Mesothelial cell of epicardium (in vitro differentiated cells): ENCODE results near the gene FAM120A. TPM values are rescaled to one million over a fixed set of nuclear protein-coding genes. Genes with fewer than 3 reads are reported as not detected.

Source experiments
- DNase-seq, 2 experiments: peaks; one replicate each; pipeline ENCODE4 v3.0.0; 2021; ENCODE audit warnings: low spot score in 2 of 2; ENCODE audit not compliant: unreplicated experiment in 2 of 2
- H3K27ac Mint-ChIP-seq: 2 replicates; pipeline ENCODE4 v1.8.0; 2021; ENCODE audit warnings: mixed read lengths
- H3K27me3 Mint-ChIP-seq: 2 replicates; pipeline ENCODE4 v1.8.0; 2021; ENCODE audit warnings: low read depth, mixed read lengths
- H3K36me3 Mint-ChIP-seq: 2 replicates; pipeline ENCODE4 v1.8.0; 2021; ENCODE audit warnings: mixed read lengths
- H3K4me1 Mint-ChIP-seq: 2 replicates; pipeline ENCODE4 v1.8.0; 2021; ENCODE audit warnings: mixed read lengths
- H3K4me3 Mint-ChIP-seq: 2 replicates; pipeline ENCODE4 v1.8.0; 2021; ENCODE audit warnings: mild to moderate bottlenecking, moderate library complexity, mixed read lengths
- H3K9me3 Mint-ChIP-seq: 2 replicates; pipeline ENCODE4 v1.8.0; 2021; ENCODE audit warnings: mixed read lengths
- total RNA-seq: library from RNA; stranded (reverse); gene quantifications from 3 replicates; pipeline ENCODE4 v1.2.1, GENCODE V29; 2021
- TF ChIP-seq, protein P1 (sequence below): fragments of 200-600 bp; sonication (generic); IDR thresholded peaks from one replicate; pipeline ENCODE4 v1.5.0; 2021; ENCODE audit warnings: antibody characterized with exemption; ENCODE audit not compliant: unreplicated experiment

FAM120A gene
- total RNA-seq, 1 donor from 2014 or later: 59.4 TPM

DNA sequence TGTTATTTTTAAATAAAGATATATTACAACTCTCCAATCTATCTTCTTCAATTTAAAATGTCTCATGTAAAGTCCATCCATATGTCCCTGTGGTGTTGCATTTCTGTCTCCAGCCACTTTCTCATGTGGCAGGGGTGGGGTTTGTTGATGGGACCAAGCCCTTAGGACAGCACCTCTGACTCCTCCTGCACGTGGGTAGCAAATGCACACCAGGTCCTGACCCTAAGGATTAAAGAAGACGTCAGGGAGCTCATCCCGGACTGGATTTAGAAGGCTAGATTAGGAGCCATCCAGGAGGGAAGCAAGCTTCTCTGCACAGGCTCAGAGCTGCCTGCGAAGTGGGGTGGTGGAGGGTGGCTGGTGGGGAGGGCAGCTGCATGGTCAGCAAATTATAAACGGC is 40.8 kb downstream of the FAM120A start:
- Mint-ChIP-seq H3K4me3 (no peak overlapping the region), H3K27me3 (no peaks in the 10 kb centered on the region), H3K36me3 (peaks cover 40% of the 10 kb centered on the region), H3K9me3 (no peaks in the 10 kb centered on the region), H3K27ac (no peak overlapping the region), H3K4me1 (no peaks in the 10 kb centered on the region)
- DNase-seq: no peak
- TF ChIP-seq, protein P1, sequence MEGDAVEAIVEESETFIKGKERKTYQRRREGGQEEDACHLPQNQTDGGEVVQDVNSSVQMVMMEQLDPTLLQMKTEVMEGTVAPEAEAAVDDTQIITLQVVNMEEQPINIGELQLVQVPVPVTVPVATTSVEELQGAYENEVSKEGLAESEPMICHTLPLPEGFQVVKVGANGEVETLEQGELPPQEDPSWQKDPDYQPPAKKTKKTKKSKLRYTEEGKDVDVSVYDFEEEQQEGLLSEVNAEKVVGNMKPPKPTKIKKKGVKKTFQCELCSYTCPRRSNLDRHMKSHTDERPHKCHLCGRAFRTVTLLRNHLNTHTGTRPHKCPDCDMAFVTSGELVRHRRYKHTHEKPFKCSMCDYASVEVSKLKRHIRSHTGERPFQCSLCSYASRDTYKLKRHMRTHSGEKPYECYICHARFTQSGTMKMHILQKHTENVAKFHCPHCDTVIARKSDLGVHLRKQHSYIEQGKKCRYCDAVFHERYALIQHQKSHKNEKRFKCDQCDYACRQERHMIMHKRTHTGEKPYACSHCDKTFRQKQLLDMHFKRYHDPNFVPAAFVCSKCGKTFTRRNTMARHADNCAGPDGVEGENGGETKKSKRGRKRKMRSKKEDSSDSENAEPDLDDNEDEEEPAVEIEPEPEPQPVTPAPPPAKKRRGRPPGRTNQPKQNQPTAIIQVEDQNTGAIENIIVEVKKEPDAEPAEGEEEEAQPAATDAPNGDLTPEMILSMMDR: no peak

DNA sequence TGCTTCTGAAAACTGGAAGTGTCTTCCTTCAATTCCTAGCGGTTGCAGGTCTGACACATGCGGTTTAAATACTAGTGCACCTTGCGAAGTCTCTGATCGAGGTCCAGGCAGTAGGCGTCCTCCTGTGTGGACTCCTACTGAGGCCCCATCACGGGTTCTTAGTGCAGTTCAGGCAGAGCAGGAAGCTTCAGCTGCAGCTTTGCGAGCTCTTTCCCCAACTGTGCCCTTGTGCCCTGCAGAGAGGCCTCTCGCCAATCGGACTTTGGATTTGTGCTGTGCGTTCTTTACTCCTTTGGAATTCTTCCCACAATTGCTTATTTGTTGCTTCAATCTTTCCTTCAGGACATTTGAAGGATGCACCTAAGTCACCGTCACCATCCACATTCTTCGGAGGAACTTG is 42.5 kb downstream of the FAM120A start:
- DNase-seq: no peak
- peaks cover 35% of the 10 kb centered on the region for H3K36me3 Mint-ChIP-seq
- no peak overlapping the region for H3K27ac Mint-ChIP-seq
- no peaks in the 10 kb centered on the region for H3K4me1 Mint-ChIP-seq
- TF ChIP-seq, protein P1: no peak
- H3K4me3 Mint-ChIP-seq: no peak overlapping the region
- H3K27me3 Mint-ChIP-seq: no peaks in the 10 kb centered on the region
- H3K9me3 Mint-ChIP-seq: no peaks in the 10 kb centered on the region

DNA sequence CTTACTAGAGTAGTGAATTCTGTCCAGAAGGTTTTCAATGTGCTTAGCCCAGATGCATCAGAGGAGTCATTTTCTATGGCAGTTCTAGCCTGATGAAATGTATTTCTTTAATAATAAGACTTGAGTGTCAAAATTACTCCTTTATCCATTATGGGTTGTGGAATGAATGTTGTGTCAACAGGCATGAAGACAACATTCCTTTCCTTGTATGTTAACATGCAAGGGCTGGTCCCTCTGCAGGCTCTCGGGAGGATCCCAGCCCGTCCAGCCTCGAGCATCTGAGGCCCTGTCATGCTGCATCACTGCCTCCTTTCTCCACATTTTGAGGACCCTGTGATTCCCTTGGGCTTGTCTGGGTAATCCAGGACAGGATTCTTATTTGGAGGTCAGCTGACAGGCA is 44.8 kb downstream of the FAM120A start:
- TF ChIP-seq, protein P1: no peak
- DNase-seq: no peak
- Mint-ChIP-seq H3K4me3 (no peak overlapping the region), H3K4me1 (peaks cover 9% of the 10 kb centered on the region), H3K9me3 (no peaks in the 10 kb centered on the region), H3K27me3 (no peaks in the 10 kb centered on the region), H3K36me3 (peaks cover 36% of the 10 kb centered on the region), H3K27ac (no peak overlapping the region)

DNA sequence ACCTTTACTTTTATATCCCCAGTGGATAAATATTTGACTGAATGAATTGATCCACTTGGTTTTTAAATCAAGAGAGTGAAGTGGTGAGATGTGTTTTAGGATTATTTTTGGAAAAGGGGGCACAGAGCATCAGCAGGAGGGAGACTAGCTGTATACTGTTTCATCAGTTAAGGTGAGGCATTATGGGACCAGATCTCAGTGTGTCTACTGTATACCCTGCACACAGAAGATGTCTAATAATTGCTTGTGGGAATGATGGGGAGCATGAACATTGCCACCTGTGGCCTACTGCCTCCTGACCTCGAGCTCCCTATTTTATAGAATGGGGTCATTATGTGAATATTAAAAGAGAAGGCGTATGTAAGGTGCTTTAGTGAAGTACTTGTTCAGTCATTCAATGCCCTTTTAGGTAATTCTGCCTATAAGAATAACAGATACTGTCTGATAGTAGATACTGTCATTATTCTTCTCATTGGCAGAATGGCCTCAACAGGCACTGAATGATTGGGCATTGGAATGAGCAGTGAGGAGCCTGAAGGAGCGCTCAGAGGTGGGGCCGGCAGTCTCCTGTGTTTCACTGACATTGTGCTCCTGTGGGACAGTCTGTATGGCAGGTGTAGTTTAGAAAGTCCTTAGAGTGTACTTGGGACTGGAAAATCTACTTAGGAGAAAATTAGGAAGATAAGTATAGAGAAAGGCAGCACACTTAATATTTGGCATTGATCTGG is 49.2 kb downstream of the FAM120A start:
- Mint-ChIP-seq H3K4me3 (no peak overlapping the region), H3K36me3 (peaks cover 40% of the 10 kb centered on the region), H3K27me3 (no peaks in the 10 kb centered on the region), H3K9me3 (no peaks in the 10 kb centered on the region), H3K27ac (peak overlapping the region; percentile 74), H3K4me1 (peaks cover 16% of the 10 kb centered on the region)
- TF ChIP-seq, protein P1: no peak
- DNase-seq: no peak

DNA sequence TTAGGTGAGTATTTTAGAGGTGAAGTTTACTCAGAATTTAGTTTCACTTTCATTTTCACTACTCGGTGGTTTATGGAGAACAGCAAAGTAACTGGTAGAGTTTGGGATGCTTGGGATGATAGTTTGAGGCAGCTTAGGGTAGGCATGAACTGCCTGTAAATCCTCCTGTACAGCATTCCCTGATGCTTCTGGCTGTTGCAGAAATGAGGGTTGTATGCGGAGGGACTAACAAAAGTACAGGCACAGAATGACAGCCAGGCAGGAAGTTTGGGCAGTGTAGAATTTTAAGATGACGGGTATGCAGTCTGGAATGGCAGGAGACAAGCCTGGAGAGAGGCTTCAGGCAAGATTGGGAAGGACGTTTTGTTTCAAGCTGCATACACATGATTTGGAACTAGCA is 49.9 kb downstream of the FAM120A start:
- Mint-ChIP-seq H3K27ac (peak overlapping the region; percentile 74), H3K27me3 (no peaks in the 10 kb centered on the region), H3K4me3 (no peak overlapping the region), H3K4me1 (peaks cover 19% of the 10 kb centered on the region), H3K36me3 (peaks cover 36% of the 10 kb centered on the region), H3K9me3 (no peaks in the 10 kb centered on the region)
- DNase-seq: no peak
- TF ChIP-seq, protein P1: no peak
